ENCODE data around the gene NPRL2. TPM values are rescaled to one million over a fixed set of nuclear protein-coding genes. Genes with fewer than 3 reads are reported as not detected.

Gene NPRL2
- total RNA-seq, 1 donor = 19.7 TPM

- no peak for DNase-seq (ENCODE audit: low read depth)
- TF ChIP-seq CTCF (IDR thresholded peaks at IDR 0.05; ENCODE audit: insufficient read depth, low read length) = no peak
- H3K4me3 ChIP-seq (ENCODE audit: low read depth, low read length) = no peak overlapping the region
Observed at GRCh38 chr3:50341996-50342650, 8.5 kb downstream of the NPRL2 start.

GRCh38 chr3:50341537-50341936 is 9.0 kb downstream of the NPRL2 start:
- H3K4me3 ChIP-seq (ENCODE audit: low read depth, low read length) = peak overlapping the region; percentile 69
- no peak for DNase-seq (ENCODE audit: low read depth)
- TF ChIP-seq CTCF (IDR thresholded peaks at IDR 0.05; ENCODE audit: insufficient read depth, low read length) = no peak

GRCh38 chr3:50340448-50341329 is 9.9 kb downstream of the NPRL2 start, which contains the start of gene RASSF1:
TSS of gene RASSF1 (minus strand) at chr3:50340836. CDS start at chr3:50340805, 31 bp downstream.
- DNase-seq (ENCODE audit: low read depth) = peak; percentile 57
- peak within 1 kb of the TSS; percentile 69 for H3K4me3 ChIP-seq (ENCODE audit: low read depth, low read length)
- TF ChIP-seq CTCF (IDR thresholded peaks at IDR 0.05; ENCODE audit: insufficient read depth, low read length) = no peak

- DNase-seq (ENCODE audit: low read depth) = no peak
- TF ChIP-seq CTCF (IDR thresholded peaks at IDR 0.05; ENCODE audit: insufficient read depth, low read length) = no peak
- peak overlapping the region; percentile 69 for H3K4me3 ChIP-seq (ENCODE audit: low read depth, low read length)
Observed at GRCh38 chr3:50340147-50340447, 10.5 kb downstream of the NPRL2 start.

- peak; percentile 65 for DNase-seq (ENCODE audit: low read depth)
- TF ChIP-seq CTCF (IDR thresholded peaks at IDR 0.05; ENCODE audit: insufficient read depth, low read length) = no peak
- peak overlapping the region; percentile 69 for H3K4me3 ChIP-seq (ENCODE audit: low read depth, low read length)
Observed at GRCh38 chr3:50339485-50340146, 11.0 kb downstream of the NPRL2 start.

GRCh38 chr3:50338965-50339364 is 11.6 kb downstream of the NPRL2 start:
- TF ChIP-seq CTCF (IDR thresholded peaks at IDR 0.05; ENCODE audit: insufficient read depth, low read length) = no peak
- DNase-seq (ENCODE audit: low read depth) = no peak
- H3K4me3 ChIP-seq (ENCODE audit: low read depth, low read length) = peak overlapping the region; percentile 32

All from fibroblast of the aortic adventitia (primary cell).